Adrenal gland (tissue), 5 donors: ENCODE measurements around the gene ABHD17A.

ENCODE experiments used
- CTCF ChIP-seq, 6 experiments: fragments of 450-650 bp in 4 of 6; fragments of 200-600 bp in 2 of 6; sonication (generic) in 1 of 6; IDR thresholded peaks; 1 replicate in 5 of 6; 2 replicates in 1 of 6; pipeline versions ENCODE4 v1.5.1 to v1.8.0; 2016 to 2021; ENCODE audit warnings: antibody characterized with exemption in 6 of 6, mild to moderate bottlenecking in 2 of 6, moderate library complexity in 1 of 6
- POLR2A ChIP-seq, 2 donors: fragments of 450-650 bp; IDR thresholded peaks; one replicate each; pipeline ENCODE4 v1.6.1; 2017; ENCODE audit warnings: antibody characterized with exemption in 2 of 2, mild to moderate bottlenecking in 2 of 2, moderate library complexity in 1 of 2
- donor health status: DM: no; HTN: no; CAD: no.

- no peak for TF ChIP-seq CTCF (IDR thresholded peaks at IDR 0.05)
- TF ChIP-seq POLR2A (IDR thresholded peaks at IDR 0.05), result no peak
These were observed 48.1 kb downstream of the ABHD17A start for GRCh38 chr19:1837222-1837565.
